Esophagus muscularis mucosa (tissue), 4 donors: ENCODE measurements around the gene SPACA9.

Experiments used
- EP300 ChIP-seq: sonication (generic); formaldehyde crosslinking; IDR thresholded peaks from one replicate; pipeline ENCODE4 v1.6.1; 2017; ENCODE audit warnings: antibody characterized with exemption
- POLR2A ChIP-seq: fragments of 450-650 bp; IDR thresholded peaks from one replicate; pipeline ENCODE4 v1.6.1; 2017; ENCODE audit warnings: antibody characterized with exemption, moderate library complexity, mild to moderate bottlenecking, low read depth
- POLR2AphosphoS5 ChIP-seq, 2 donors: sonication (generic); formaldehyde crosslinking; IDR thresholded peaks; one replicate each; pipeline ENCODE4 v1.6.1; 2017; ENCODE audit warnings: antibody characterized with exemption in 2 of 2
- TF ChIP-seq, protein P1 (sequence below), 3 experiments: fragments of 200-600 bp in 2 of 3; fragments of 450-650 bp in 1 of 3; sonication (generic) in 2 of 3; IDR thresholded peaks; one replicate each; pipeline ENCODE4 v1.5.1; 2017 to 2019; ENCODE audit warnings: antibody characterized with exemption in 3 of 3, mild to moderate bottlenecking in 2 of 3, moderate library complexity in 1 of 3

DNA sequence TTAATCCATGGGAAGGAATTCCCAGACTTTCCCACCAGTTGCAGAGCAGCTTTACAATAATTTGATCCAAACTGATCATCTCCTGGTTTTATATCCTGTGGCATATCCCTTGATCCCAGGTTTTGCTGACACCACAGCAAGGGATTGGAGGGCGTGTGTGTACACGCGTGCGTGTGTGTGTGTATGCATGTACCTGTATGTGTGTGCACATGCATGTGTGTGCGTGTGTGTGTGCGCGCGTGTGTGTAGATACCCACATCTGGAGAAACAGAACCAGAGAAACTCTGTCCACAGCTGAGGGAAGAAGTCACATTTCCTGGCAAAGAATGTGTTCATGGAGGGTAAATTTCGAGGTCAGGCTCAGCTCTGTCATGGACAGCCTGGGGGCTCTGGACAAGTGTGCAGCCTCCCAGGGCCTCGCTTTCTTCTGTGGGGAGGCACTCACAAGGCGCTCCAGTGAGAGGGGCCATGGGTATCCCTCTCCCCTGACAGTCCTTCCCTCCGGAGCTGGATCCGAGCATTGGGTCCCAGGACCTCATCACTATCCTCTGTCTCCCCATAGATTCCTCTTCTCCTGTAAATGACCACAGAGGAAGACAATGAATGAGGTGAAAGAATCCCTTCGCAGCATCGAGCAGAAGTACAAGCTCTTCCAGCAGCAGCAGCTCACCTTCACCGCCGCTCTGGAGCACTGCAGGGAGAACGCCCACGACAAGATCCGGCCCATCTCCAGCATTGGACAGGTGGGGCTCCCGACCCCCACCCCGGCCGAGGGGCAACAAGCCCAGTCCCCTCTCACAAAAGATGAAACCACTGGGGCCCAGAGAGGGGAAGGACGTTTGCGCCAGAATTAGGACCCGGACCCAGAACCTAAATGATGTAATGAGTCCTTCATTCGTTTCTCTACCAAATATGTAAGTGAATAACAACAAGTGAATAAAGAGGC is 4.9 kb downstream of the SPACA9 start:
- TF ChIP-seq, protein P1, sequence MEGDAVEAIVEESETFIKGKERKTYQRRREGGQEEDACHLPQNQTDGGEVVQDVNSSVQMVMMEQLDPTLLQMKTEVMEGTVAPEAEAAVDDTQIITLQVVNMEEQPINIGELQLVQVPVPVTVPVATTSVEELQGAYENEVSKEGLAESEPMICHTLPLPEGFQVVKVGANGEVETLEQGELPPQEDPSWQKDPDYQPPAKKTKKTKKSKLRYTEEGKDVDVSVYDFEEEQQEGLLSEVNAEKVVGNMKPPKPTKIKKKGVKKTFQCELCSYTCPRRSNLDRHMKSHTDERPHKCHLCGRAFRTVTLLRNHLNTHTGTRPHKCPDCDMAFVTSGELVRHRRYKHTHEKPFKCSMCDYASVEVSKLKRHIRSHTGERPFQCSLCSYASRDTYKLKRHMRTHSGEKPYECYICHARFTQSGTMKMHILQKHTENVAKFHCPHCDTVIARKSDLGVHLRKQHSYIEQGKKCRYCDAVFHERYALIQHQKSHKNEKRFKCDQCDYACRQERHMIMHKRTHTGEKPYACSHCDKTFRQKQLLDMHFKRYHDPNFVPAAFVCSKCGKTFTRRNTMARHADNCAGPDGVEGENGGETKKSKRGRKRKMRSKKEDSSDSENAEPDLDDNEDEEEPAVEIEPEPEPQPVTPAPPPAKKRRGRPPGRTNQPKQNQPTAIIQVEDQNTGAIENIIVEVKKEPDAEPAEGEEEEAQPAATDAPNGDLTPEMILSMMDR (IDR thresholded peaks at IDR 0.05), result no peak
- TF ChIP-seq POLR2AphosphoS5 (IDR thresholded peaks at IDR 0.05), result no peak
- TF ChIP-seq POLR2A, result no peak
- TF ChIP-seq EP300, result no peak
